Prostate gland (tissue), 2 donors: Measurements from ENCODE around the gene USP13.

Experiments
- POLR2AphosphoS5 ChIP-seq: sonication (generic); formaldehyde crosslinking; IDR thresholded peaks from one replicate; pipeline ENCODE4 v1.6.1; 2017; ENCODE audit warnings: antibody characterized with exemption
- TF ChIP-seq, protein P1 (sequence below), 4 experiments: fragments of 200-600 bp in 2 of 4; fragments of 450-650 bp in 2 of 4; sonication (generic) in 2 of 4; IDR thresholded peaks; 1 replicate in 3 of 4; 2 replicates in 1 of 4; pipeline ENCODE4 v1.5.1; 2016 to 2019; ENCODE audit warnings: antibody characterized with exemption in 4 of 4, mild to moderate bottlenecking in 2 of 4, moderate library complexity in 2 of 4

- TF ChIP-seq, protein P1, sequence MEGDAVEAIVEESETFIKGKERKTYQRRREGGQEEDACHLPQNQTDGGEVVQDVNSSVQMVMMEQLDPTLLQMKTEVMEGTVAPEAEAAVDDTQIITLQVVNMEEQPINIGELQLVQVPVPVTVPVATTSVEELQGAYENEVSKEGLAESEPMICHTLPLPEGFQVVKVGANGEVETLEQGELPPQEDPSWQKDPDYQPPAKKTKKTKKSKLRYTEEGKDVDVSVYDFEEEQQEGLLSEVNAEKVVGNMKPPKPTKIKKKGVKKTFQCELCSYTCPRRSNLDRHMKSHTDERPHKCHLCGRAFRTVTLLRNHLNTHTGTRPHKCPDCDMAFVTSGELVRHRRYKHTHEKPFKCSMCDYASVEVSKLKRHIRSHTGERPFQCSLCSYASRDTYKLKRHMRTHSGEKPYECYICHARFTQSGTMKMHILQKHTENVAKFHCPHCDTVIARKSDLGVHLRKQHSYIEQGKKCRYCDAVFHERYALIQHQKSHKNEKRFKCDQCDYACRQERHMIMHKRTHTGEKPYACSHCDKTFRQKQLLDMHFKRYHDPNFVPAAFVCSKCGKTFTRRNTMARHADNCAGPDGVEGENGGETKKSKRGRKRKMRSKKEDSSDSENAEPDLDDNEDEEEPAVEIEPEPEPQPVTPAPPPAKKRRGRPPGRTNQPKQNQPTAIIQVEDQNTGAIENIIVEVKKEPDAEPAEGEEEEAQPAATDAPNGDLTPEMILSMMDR (IDR thresholded peaks at IDR 0.05), result no peak
- no peak for TF ChIP-seq POLR2AphosphoS5
Observed at GRCh38 chr3:179819379-179819778, 166.5 kb downstream of the USP13 start.
